RKO (cell line): ENCODE data around the gene AHSP.
A peak's percentile ranks its signal among the peaks of the same experiment; 100 is the strongest.
"Not testable (repeated sequence)": the region's sequence is repeated elsewhere in the genome, so short reads cannot be mapped to it uniquely, and the experiment has no call there.

ENCODE experiments used
- DNase-seq: peaks from one replicate; pipeline ENCODE4 v3.0.0-alpha.2; 2016; ENCODE audit warnings: low spot score

AHSP gene

DNA sequence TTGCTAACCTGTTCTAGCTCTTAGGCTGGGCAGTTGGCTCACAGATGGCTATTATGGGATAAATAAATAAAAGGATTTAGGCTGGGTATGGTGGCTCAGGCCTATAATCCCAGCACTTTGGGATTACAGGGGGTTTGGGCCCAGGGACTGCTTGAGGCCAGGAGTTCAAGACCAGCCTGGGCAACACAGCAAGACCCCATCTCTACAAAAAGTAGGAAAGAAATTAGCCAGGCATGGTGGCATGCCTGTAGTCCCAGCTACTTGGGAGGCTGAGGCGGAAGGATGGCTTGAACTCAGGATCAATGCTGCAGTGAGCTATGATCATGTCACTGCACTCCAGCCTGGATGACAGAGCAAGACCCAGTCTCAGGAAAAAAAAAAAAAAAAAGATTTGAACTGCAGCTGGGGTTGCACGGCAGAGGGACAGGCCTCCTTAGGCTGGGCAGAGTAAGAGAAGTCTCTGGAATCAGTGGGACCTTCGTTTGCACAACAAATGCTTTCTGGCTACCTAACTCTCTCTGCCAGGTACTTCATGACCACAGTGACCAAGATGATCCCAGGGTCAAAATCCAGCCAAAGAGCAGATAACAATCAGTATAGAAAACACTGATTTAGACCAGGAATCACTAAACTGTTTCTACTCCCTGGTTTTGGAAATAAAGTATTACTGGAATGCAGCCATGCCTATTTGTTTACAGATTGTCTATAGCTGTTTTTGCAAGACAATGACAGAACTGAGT is 26.3 kb upstream of the AHSP start:
- no peak for DNase-seq

DNA sequence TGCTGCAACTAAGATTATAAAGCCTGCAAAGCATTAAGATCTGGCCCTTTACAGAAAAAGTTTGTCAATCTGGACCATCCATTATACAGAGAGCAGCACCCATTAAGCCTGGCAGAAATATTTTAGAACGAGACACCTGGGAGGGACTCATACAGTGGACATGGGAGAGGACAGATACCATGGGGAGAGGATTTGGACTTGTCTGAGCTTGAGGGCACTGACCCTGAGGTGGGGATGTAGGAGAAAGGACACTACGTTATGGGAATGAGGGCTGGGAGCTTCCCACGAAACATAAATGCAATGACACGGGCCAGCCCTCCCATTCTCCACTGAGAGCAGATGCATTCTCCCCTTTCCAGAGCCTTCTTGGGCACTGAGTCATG is 25.7 kb upstream of the AHSP start:
- DNase-seq = no peak

DNA sequence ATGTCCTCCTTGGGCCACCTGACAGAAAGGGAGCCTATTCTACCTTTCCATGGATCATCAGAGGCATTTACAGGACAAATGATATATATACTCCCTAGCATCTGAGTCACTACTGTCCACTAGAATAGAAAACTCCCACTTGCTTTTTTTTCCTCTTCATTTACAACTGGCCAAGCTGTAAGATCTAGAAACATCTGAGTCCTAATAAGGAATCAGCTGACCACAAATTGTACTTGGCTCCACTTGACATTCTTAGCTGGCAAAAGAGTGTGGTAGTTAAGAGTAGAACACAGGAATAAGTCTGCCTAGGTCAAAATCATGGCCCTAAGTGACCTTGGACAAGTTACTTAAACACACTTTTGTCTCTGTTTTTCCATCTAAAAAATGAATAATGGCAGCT is 24.7 kb upstream of the AHSP start:
- no peak for DNase-seq

DNA sequence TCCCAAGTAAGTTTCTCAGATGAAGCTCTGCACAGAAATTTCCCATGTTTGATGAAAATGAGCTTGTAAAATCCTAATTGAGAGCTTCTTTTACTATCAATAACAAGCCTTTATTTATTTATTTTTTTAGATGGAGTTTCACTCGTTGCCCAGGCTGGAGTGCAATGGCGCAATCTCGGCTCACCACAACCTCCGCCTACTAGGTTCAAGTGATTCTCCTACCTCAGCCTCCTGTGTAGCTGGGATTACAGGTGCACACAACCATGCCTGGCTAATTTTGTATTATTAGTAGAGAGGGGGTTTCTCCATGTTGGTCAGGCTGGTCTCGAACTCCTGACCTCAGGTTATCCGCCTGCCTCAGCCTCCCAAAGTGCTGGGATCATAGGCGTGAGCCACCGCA is 24.1 kb upstream of the AHSP start:
- DNase-seq = not testable (repeated sequence)

DNA sequence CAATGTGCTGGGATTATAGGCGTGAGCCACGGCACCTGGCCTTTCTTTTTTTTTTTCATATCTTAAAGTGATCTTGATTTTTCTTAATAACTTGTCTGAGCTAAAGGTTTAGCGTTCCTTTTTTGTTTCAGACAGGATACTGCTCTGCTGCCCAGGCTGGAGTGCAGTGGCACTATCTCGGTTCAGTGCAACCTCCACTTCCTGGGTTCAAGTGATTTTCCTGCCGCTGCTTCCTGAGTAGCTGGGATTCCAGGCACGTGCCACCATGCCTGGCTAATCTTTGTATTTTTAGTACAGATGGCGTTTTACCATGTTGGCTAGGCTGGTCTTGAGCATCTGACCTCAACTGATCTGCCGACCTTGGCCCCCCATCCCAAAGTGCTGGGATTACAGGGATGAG is 23.5 kb upstream of the AHSP start:
- no peak for DNase-seq

DNA sequence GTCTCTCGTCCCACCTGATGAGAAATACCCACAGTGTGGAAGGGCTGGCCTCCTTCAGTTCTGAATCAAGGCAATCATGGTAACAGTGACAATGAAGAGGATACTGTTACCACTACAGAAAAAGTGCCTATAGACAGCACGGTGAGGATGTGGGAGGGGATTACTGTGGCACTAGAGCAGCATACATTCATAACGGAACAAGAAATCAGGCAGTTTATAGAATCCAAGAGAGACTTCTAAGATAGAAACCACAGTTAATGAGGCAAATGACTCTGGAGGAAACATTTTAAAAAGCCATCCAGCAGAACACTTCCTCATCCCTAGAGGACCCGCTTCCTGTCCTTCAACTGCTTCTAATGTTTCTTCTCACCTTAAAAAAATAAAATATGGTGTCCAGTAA is 22.2 kb upstream of the AHSP start:
- no peak for DNase-seq

DNA sequence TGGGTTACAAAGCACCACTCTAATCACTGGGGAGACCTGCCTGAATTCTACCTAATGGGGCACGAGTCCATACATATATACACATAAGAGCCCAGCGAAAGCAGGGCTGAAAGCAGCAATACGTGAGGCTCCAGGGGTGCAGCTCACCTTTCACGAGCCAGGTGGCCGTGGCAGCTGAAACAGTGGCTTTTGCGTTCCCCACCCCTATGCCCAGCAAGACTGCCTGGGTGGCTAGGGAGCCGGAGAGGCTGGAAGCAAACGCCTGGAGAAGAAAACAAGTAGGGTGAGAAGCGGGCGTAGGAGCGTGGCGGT is 20.1 kb upstream of the AHSP start:
- no peak for DNase-seq

DNA sequence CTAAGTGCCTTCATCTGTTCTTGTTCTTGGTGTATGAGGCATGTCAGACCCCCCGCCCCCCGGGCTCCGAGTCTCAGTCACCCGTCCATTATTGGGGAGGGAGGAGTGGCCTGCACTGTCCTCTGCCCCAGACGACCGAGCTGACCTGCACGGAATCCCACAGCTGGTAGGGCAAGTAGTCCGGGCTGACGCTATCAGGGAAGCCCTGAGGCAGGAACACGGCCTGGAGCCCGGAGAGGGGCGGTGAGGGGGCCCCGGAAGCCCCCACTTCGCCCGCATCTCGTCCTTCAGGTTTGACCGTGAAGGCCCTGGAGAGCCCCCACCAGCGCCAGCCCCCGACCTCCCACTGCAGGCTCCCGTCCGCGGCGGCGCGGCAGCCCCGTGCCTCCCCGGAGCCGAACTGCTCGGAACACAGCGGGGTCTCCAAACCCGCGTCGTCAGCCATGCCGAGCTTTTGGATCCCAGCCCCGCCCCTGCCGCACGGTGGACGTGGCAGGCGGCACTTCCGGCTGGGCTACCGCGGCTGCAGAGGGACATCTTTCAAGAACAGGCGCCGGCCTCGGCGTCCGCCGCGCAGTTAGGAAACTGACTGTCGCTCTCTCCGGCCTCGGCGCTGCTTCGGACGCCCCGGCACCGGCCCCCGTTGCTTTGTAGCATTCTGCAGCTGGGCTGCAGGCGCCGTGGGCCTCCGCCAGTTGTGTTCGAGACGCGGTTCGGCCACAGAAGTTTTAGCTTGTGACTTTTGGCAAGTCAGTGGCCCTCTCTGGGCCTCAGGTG is 19.6 kb upstream of the AHSP start, which contains the start of gene RUSF1:
Gene RUSF1, minus strand, starts transcription at position 463 of the 777 bp plus-strand sequence. Its CDS starts 18 bp downstream, at position 445.
- peak; percentile 91 for DNase-seq

DNA sequence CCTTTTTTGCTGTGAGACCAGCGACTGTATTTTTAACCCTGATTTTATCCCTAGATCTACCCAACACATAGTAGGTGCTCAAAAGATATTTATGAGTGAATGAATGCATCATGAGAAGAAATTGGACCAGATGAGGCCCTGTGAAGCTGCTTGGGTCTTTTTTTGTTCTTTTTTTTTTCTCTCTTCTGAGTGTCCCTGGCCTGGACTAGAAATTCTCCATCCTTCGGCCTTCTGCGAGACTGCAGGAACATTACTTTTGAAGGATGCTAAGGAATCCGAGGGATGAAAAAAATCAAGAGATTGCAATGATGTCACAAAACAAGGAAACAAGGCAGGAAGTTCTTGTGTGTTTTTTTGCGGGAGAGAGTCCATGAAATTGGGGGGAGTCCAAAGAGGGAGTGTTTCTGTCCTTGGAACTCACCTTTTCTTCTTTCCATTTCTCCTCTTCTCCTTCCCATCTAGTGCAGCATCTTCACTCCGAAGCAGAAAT is 18.9 kb upstream of the AHSP start:
- DNase-seq = peak; percentile 71

DNA sequence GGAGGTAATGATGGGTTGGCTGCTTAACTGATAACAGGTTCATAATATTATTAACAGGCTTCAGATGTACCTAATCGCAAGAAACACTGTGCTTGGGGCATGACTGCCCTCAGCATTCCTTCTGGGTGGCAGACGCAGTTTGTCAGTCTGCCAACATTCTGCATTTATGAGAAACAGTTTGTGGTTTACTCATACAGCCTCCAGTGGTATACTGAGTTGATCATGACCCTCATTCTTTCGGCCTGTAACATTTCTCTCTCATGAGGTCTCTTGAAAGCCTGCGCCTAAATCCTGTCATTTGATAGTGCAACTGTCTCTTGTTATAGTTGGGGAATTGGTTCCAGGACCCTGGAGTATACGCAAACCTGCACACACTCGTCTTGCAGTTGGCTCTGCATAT is 14.6 kb upstream of the AHSP start:
- peak; percentile 62 for DNase-seq

DNA sequence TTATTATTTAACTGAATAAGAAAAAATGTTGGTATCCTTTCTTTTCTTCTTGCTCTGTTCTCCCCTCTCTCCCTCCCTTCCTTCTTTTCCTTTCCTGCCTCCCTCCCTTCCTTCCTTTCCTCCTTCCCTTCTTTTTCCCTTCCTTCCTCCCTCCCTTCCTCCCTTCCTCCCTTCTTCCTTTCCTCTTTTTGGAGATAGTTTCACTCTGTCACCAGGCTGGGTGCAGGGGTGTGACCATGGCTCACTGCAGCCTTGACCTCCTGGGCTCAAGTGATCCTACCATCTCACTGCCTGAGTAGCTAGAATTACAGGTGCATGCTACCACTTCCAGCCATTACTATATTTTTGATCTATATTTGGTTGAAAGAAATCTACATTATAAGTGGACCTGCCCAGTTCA is 13.8 kb upstream of the AHSP start:
- no peak for DNase-seq

DNA sequence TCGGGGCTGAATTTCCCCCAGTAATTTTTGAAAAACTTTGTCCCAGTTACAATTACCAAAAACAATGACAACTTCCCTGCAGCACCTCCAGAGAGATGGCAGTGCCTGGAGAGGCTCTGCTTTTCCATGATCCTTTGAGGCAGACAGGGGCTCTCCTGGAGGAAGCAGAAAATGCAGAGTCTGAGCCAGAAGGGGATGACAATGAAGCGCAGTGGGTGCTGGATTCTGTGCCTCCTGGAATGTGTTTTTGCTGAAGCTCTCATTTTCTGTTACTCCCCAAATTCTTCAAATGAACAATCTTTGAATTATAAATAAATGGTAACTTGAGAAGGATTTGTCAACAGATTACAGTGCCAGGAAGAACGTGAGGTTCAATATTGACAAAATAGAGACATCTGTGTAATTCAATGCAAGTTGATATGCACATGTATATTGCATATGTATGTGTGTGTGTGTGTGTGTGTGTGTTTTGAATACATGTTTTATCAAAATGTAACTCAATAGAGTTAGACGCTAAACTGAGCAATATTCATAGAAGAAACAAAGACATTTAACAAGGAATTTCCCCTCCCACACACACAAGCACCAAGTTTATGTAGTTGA is 9.8 kb upstream of the AHSP start:
- DNase-seq = no peak

DNA sequence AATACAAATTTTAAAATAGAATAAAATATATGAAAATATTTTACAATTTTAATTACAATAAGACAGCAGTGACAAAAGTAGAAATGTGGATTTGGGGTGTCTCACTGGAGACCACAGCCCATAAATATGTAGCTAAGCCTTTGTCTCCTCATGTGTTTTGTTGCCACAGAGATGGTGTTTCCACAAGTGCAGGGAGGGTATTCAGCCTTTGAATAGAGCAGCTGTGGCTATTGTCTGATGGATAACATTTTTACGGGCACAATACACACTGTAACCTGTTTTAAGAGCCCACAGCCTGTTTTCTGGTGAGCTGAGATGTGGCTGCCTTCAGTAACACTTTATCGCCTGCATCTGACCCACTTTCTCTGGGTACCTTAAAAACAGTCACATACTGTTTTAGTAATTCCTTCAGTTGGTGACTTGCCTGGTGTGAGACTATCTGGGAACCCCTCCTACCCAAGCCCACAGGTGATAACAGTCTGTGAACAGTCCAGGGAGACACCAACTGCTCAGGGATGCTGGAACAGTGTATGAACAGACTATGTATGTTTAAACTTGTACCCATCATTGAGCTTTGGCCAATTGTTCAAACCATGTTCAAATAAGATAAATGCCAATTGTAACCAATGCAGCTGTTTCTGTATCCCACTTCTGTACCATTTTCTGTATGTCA is 7.8 kb upstream of the AHSP start:
- DNase-seq = no peak

DNA sequence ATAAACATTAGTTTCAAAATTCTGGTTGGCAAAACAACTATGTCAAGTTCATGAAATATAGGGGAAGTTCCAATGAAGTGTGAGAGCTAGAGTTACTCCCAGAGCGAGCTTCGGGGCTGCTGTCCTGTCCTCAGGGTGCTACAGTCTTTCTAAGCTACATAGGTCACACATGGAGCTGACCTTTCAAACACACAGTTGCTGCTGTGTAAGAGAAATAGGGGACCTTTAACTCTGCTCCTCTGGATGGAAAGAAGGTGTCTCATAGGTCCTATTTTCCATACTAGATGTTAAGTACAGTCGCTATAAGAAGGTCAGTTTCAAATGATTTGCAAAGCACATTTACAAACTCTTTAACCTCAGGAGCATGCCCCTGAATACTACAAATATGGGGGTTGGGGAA is 6.3 kb upstream of the AHSP start:
- DNase-seq = no peak

DNA sequence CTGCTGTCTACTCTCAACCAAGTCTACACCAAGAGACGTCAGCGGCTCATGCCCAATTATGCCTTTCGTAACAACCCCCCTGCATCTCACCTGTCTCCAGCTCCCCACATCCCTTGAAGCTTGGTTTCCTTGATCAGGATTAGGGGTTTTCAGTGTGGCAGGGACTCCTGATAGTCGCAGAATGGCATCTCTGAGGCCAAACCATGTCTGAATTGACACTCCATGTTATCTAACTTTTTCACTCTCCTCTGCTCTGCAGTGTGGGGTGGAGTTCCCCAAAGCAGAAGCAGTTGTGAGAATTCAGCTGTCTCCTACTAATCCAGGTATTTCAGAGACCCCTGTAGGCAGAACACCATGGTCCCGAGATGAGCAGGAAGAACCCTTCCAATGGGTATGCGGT is 5.6 kb upstream of the AHSP start:
- DNase-seq = no peak

DNA sequence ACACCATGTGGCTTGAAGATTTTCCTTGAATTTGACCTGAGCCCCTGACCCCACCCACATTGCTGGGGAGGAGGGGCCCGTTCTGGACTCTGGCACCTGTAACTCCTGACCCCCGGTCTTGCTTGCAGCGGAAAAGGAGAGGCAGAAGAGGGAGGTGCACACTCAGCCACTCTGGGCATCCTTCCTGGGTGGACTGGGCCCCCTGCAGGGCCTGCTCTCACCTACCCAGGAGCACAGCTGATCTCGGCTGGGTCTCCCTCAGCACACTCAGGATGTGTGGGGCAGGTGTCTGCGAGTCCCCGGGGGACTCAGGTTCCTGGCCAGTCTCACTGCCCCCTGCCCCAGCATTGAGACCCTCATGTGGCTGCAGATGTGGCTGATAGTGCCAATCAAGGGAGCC is 3.9 kb upstream of the AHSP start:
- not testable (repeated sequence) for DNase-seq

DNA sequence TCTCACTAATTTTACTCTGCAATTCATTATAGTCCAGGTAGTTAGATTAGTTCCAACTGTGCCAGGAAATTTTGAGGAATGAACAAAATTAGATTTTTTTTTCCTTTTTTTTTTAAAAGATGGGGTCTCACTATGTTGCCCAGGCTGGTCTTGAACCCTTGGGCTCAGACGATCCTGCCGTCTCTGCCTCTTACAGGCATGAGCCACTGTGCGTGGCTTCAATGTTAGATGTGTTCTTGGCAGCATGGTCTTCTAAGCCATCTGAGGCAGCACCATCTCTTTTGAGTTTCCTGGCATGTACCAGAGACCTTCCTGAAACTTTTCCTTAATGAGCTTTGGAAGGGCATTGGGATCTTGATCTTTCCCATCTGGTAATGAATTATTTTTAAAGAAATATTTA is 2.6 kb upstream of the AHSP start:
- DNase-seq = no peak

DNA sequence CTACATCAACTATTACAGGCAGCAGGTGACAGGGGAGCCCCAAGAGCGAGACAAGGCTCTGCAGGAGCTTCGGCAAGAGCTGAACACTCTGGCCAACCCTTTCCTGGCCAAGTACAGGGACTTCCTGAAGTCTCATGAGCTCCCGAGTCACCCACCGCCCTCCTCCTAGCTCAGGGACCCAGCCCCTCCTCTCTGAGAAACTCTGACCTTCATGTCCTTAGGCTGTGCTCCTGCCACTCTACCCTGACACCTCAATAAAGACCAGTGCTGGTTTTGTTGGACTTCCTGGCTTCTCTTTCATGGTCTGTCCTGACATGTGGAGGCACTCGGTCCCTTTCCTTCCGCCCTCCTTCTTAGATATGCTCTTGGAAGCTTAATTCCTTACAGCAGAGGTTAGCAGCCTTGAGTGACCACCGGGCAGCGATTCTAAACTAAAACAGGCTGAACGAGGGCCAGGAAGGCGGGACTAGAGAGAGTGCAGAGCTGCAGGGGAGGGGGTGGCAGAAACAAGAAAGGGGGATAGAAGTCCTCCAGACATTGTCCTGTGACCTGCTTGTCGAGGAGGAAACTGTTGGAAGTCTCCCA is 915 bp downstream of the AHSP start:
- no peak for DNase-seq

DNA sequence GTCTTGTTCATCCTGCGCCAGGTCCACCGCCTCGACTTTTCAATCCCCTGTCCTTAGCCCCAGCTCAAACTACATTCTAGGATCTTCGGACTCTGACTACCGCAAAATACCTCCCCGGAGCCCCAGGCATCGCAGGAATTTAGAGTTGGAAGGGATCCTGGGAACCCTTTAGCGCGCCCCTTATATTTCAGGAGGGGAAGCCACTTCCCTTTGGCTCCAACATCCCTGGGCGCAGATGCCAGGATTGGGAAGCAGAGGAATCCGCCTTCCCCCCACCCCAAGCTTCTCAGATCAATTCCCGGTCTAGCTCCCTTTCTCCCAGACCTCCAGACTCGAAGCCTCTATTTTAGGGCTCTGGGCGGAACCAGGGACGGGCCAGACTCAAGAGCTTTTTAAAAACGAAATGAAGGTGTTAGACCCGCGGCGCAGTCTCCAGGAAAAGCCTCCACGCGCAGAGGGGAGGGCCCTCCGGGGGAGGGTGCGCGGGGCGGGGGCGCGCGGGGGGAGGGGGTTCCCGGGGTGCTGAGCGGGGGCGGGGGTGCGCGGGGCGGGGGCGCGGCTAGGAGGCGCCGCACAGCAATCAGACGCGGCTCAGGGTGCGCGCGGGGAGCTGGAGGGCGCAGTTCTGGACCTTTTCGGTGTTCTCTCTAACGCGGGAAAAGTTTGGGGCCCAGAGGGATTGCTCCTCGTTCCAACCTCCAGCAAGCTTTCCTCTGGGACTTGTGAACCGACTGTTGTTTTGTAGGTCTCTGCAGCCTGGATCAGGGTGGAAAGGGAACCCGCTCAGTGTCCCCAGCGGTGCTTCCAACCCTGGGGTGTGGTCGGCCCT is 1.6 kb downstream of the AHSP start:
- DNase-seq = no peak

DNA sequence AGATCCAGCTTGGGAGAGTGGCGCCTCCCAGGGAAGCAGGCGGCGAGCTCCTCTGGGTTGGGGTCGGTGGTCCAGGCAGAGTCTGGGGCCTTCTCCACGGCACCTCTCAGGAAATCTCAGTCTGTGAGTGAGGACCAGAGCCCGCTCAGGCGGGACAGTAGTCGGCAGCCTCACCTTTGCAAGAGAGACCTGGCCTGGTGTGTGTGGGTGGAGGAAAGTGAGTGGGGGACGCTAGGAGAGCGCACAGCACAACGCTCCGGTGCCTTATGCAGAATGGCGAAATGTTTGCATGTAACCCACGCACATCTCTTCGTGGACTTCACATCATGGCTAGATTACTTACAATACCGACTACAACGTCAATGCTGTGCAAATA is 2.2 kb downstream of the AHSP start:
- DNase-seq = no peak

DNA sequence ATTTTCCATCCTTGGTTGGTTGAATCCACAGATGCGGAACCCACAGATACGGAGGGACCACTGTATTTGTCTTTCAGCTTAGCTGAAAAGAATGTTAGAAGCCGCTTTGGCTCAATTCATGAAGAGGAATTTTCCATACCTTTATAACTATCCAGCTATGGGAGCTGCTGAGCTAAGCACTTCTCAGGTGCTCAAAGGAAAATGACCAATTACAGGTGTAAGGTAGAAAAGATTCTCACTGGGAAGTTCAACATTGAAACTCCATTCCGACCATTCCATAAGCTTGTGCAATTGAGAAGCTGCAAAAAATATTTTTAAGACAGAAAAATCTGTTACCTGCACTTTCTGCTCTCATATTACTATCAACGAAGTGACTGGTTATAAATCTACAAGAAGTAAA is 2.7 kb downstream of the AHSP start:
- no peak for DNase-seq

DNA sequence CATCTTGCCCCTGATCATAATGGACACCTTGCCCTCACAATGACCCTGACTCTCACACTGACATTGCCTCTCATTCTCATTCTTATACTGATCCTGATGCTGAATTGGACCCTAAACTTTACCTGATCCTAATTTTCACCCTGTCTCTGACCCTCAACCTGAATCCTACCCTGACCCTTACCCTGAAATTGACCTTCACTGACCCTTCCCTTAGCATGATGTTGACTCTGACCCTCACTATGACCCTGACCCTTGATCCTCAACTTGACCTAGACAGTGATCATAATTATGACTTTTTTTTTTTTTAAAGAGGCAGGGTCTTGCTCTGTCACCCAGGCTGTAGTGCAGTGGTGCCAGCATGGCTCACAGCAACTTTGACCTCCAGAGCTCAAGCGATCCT is 3.4 kb downstream of the AHSP start:
- DNase-seq = no peak
